ENCODE results near the gene IL4.

The IL4 gene

GRCh38 chr5:132695956-132696355, 22.2 kb downstream of the IL4 start:
- DNase-seq (ENCODE audit: low read depth, low spot score), result no peak

GRCh38 chr5:132704875-132705274, 31.1 kb downstream of the IL4 start:
- DNase-seq (ENCODE audit: low read depth, low spot score), result no peak

- no peak for DNase-seq (ENCODE audit: low read depth, low spot score)
Observed at GRCh38 chr5:132708645-132709044, 34.9 kb downstream of the IL4 start.

- DNase-seq (ENCODE audit: low read depth, low spot score), result no peak
Observed at GRCh38 chr5:132714456-132715307, 40.9 kb downstream of the IL4 start.

GRCh38 chr5:132718544-132719312, 44.9 kb downstream of the IL4 start:
- DNase-seq (ENCODE audit: low read depth, low spot score), result no peak

DNA sequence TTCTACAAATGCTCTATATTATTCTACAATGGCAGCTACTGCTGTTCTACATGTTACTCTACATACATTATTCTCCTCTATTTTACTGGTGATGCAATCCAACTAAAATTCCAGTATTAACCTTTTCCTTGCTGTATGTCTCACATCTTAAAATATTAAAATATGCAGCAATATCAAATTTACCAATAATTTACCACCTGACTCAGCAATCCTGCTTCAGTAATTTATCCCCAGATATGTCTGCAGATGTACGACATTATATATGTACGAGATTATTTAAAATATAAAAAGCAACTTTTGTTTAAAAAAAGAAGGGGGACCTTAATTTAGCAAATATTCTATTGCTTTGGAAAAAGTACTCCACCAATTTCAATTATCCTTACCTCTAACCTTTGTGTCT, 52.0 kb downstream of the IL4 start:
- no peak for DNase-seq (ENCODE audit: low read depth, low spot score)

DNA sequence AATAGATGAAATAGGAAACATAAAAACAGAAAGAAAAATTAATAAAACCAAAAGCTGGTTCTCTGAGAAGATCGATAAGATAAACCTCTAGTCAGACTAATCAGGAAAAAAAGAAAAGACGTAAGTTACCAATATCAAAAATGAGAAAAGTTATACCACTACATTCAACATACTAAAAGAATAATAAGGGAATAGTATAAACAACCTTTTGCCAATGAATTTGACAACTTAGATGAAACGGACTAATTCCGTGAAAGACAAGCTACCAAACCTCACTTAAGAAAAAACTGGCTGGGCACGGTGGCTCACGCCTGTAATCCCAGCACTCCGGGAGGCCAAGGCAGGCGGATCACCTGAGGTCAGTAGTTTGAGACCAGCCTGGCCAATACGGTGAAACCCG, 56.1 kb downstream of the IL4 start:
- DNase-seq (ENCODE audit: low read depth, low spot score), result no peak
